GM12878 (cell line): ENCODE measurements around the gene TRPV3. TPM values are rescaled to one million over a fixed set of nuclear protein-coding genes. Genes with fewer than 3 reads are reported as not detected.

Experiments
- ATAC-seq: fragments of 200-7000 bp; cut with Tn5 transposase; 3 replicates; pipeline ENCODE4 v1.9.1; 2020; ENCODE audit warnings: mild to moderate bottlenecking, moderate library complexity
- BruUV-seq: library from RNA; stranded (reverse); fragments of 400-500 nt; replicated peaks from 2 replicates; lab custom pipeline; 2021; lab: Mats Ljungman, UMichigan
- CTCF ChIA-PET: fragments of 300-600 bp; sonication (Branson Sonifier 250); formaldehyde crosslinking; extraction: SDS; loops from one replicate; lab custom pipeline; 2021; ENCODE audit warnings: inconsistent platforms; lab: Yijun Ruan, JAX
- POLR2A ChIA-PET: fragments of 350-600 bp; formaldehyde crosslinking; extraction: SDS; loops from one replicate; lab custom pipeline; 2021; ENCODE audit warnings: inconsistent platforms; lab: Charles Lee
- RAD21 ChIA-PET: fragments of 300-600 bp; sonication (Branson Sonifier 250); formaldehyde crosslinking; loops from one replicate; lab custom pipeline; 2023; ENCODE audit warnings: antibody characterized with exemption; ENCODE audit not compliant: unreplicated experiment; lab: Charles Lee
- SMC1A ChIA-PET: fragments of 300-600 bp; sonication (Branson Sonifier 250); formaldehyde crosslinking; loops from one replicate; lab custom pipeline; 2023; ENCODE audit not compliant: unreplicated experiment, uncharacterized antibody; lab: Charles Lee
- DNase-seq: peaks from one replicate; pipeline ENCODE4 v3.0.0-alpha.2; 2011; ENCODE audit warnings: low read depth, low spot score
- FAIRE-seq: peaks from 3 replicates; lab custom pipeline; 2011; peaks lifted over from hg19 to GRCh38; lab: Jason Lieb, UNC
- H2AFZ ChIP-seq: 2 replicates; pipeline ENCODE4 v1.6.0; 2011; ENCODE audit warnings: low read depth, low read length, control low read depth; ENCODE audit not compliant: control insufficient read depth
- H3K27ac ChIP-seq: 2 replicates; pipeline ENCODE4 v1.5.1; 2011; ENCODE audit warnings: control low read depth; ENCODE audit not compliant: control insufficient read depth, insufficient read depth
- H3K27me3 ChIP-seq, 2 experiments: replicated peaks in 1 of 2; 2 replicates each; pipeline versions ENCODE4 v1.6.0 to v1.6.1; 2011; ENCODE audit warnings: low read length in 1 of 2; ENCODE audit not compliant: control insufficient read depth in 2 of 2, insufficient read depth in 2 of 2
- H3K36me3 ChIP-seq, 2 experiments: 2 replicates each; pipeline ENCODE4 v1.5.1; 2011; ENCODE audit warnings: low read length in 1 of 2; ENCODE audit not compliant: control insufficient read depth in 2 of 2, insufficient read depth in 2 of 2
- H3K4me1 ChIP-seq: 2 replicates; pipeline ENCODE4 v1.6.1; 2011; ENCODE audit warnings: mild to moderate bottlenecking, low read length, moderate library complexity, mixed read lengths; ENCODE audit not compliant: control insufficient read depth, insufficient read depth
- H3K4me2 ChIP-seq: 2 replicates; pipeline ENCODE4 v1.6.0; 2011; ENCODE audit warnings: control low read depth; ENCODE audit not compliant: control insufficient read depth, insufficient read depth
- H3K4me3 ChIP-seq: fragments of 200-600 bp; sonication (generic); 2 replicates; pipeline ENCODE4 v1.5.1; 2016
- H3K79me2 ChIP-seq: 2 replicates; pipeline ENCODE4 v1.6.0; 2011; ENCODE audit warnings: low read length; ENCODE audit not compliant: control insufficient read depth, insufficient read depth
- H3K9ac ChIP-seq: 2 replicates; pipeline ENCODE4 v1.8.0; 2011; ENCODE audit warnings: low read length, control low read depth, mixed read lengths; ENCODE audit not compliant: control insufficient read depth, insufficient read depth
- H3K9me3 ChIP-seq: replicated peaks from 3 replicates; pipeline ENCODE4 v1.5.1; 2011; ENCODE audit warnings: mild to moderate bottlenecking, low read length; ENCODE audit not compliant: control insufficient read depth, insufficient read depth
- H4K20me1 ChIP-seq: 2 replicates; pipeline ENCODE4 v1.6.0; 2011; ENCODE audit not compliant: control insufficient read depth, insufficient read depth
- BACH1 ChIP-seq: fragments of 450-650 bp; IDR thresholded peaks from 2 replicates; pipeline ENCODE4 v1.6.1; 2017; ENCODE audit warnings: mild to moderate bottlenecking, borderline replicate concordance
- CEBPB ChIP-seq, 2 experiments: fragments of 150-350 bp in 1 of 2; IDR thresholded peaks; 2 replicates each; pipeline ENCODE4 v1.6.1; 2012 to 2014; ENCODE audit warnings: low read depth in 2 of 2, low read length in 2 of 2, borderline replicate concordance in 1 of 2, inconsistent platforms in 1 of 2
- CHD2 ChIP-seq: IDR thresholded peaks from 2 replicates; pipeline ENCODE4 v1.6.1; 2011; ENCODE audit warnings: low read depth, low read length, improper control_type of control experiment, borderline replicate concordance
- FOXM1 ChIP-seq: IDR thresholded peaks from 2 replicates; pipeline ENCODE4 v1.6.1; 2012; ENCODE audit warnings: low read depth, mild to moderate bottlenecking, inconsistent platforms, low read length, moderate library complexity
- HCFC1 ChIP-seq: fragments of 150-350 bp; IDR thresholded peaks from 2 replicates; pipeline ENCODE4 v1.6.1; 2014; ENCODE audit warnings: low read length
- KAT2A ChIP-seq: conservative IDR thresholded peaks from 2 replicates; pipeline ENCODE4 v1.6.1; 2011; ENCODE audit warnings: low read depth, low read length; ENCODE audit not compliant: control insufficient read depth
- KDM1A ChIP-seq: fragments of 200-600 bp; sonication (generic); IDR thresholded peaks from 2 replicates; pipeline ENCODE4 v1.6.1; 2016; ENCODE audit warnings: borderline replicate concordance
- NFYA ChIP-seq: IDR thresholded peaks from 2 replicates; pipeline ENCODE4 v1.6.1; 2011; ENCODE audit warnings: low read depth, mild to moderate bottlenecking, low read length, improper control_type of control experiment, borderline replicate concordance
- SIN3A ChIP-seq: IDR thresholded peaks from 2 replicates; pipeline ENCODE4 v1.6.1; 2012; ENCODE audit warnings: low read depth, low read length, improper control_type of control experiment
- TAF1 ChIP-seq: IDR thresholded peaks from 2 replicates; pipeline ENCODE4 v1.6.1; 2011; ENCODE audit warnings: mild to moderate bottlenecking, low read depth, low read length, borderline replicate concordance
- TCF3 ChIP-seq: IDR thresholded peaks from 2 replicates; pipeline ENCODE4 v1.6.1; 2012; ENCODE audit warnings: low read depth, mild to moderate bottlenecking, low read length, borderline replicate concordance; ENCODE audit not compliant: insufficient read depth
- ZNF687 ChIP-seq: fragments of 450-650 bp; IDR thresholded peaks from 2 replicates; pipeline ENCODE4 v1.6.1; 2017; ENCODE audit warnings: mild to moderate bottlenecking, moderate library complexity
- WGBS: methylation state at CpG from one replicate; pipeline ENCODE4 v1.1.6; 2016; ENCODE audit warnings: low lambda C conversion rate; ENCODE audit not compliant: insufficient replicate concordance, insufficient coverage; ENCODE audit errors: missing lambda C conversion rate; 5-methylcytosine and 5-hydroxymethylcytosine counted together
- in situ Hi-C: fragments of 300-500 bp; cut with MboI; formaldehyde crosslinking; loops from 9 replicates; pipeline ENCODE4 v1.14.3; 2018; ENCODE audit warnings: mixed read lengths
- intact Hi-C: fragments of 100-400 bp; cut with micrococcal nuclease; formaldehyde crosslinking; loops from one replicate; pipeline ENCODE4 v1.14.2; 2022; ENCODE audit not compliant: unreplicated experiment
- polyA plus RNA-seq, 11 experiments: library from polyadenylated mRNA; depleted of rRNA in 4 of 11; unstranded in 6 of 11; stranded (reverse) in 5 of 11; fragments of >200 nt; fragmentation: Nextera tagmentation in 4 of 11; fragmentation: Illumina TruSeq in 1 of 11; extraction: Ambion mirVana in 4 of 11; extraction: Trizol in 1 of 11; gene quantifications; 1 replicate in 1 of 11; 2 replicates in 10 of 11; pipeline versions ENCODE4 v1.2.1 to v1.2.3, GENCODE V29; 2011 to 2016; ENCODE audit warnings: inconsistent platforms in 2 of 11, missing spikeins in 2 of 11, low read depth in 1 of 11
- total RNA-seq, 4 experiments: library from RNA; depleted of rRNA in 3 of 4; stranded (reverse); fragments of >200 nt in 3 of 4; fragmentation: Illumina TruSeq in 1 of 4; extraction: Trizol in 1 of 4; gene quantifications; 2 replicates each; pipeline versions ENCODE4 v1.2.1 to v1.2.3, GENCODE V29; 2013 to 2021

The TRPV3 gene
- total and polyA plus RNA-seq, 10 of the 15 experiments (the other 5 are each of a cell fraction or from before 2014, with no cell fraction given), result 0.52 to 12.0 (median 2.7) TPM

- H3K36me3 ChIP-seq, result no peaks in the 10 kb centered on the region
- H4K20me1 ChIP-seq, result no peaks in the 10 kb centered on the region
- H3K9me3 ChIP-seq, result no peaks in the 10 kb centered on the region
- ATAC-seq (no peak), FAIRE-seq (no peak), DNase-seq (no peak)
- no peak overlapping the region for H2AFZ ChIP-seq
- ChIA-PET RAD21 (interaction anchor here (0.6 kb wide), 1 partner anchor 59 kb away, joined by 3 read pairs; no protein-coding TSS in a partner anchor), SMC1A (no interaction called here), CTCF (no interaction called here), POLR2A (no interaction called here)
- no peak overlapping the region for H3K4me3 ChIP-seq
- no peaks in the 10 kb centered on the region for H3K79me2 ChIP-seq
- in situ Hi-C loops, result no loop called here
- TF ChIP-seq TCF3, result no peak
- no peak for TF ChIP-seq BACH1
- no peak for TF ChIP-seq FOXM1
- no peaks in the 10 kb centered on the region for H3K27me3 ChIP-seq
- H3K4me2 ChIP-seq, result no peak overlapping the region
- BruUV-seq, result no TSS peak
- no peak overlapping the region for H3K27ac ChIP-seq
- H3K9ac ChIP-seq, result no peak overlapping the region
- 50% methylated on average over 7 of the region's 7 CpGs for WGBS
- intact Hi-C loops, result no loop called here
- H3K4me1 ChIP-seq, result no peaks in the 10 kb centered on the region
Observed at GRCh38 chr17:3497101-3497500, 60.5 kb downstream of the TRPV3 start.

- Histone ChIP-seq H3K4me2 (no peak overlapping the region), H3K4me1 (no peaks in the 10 kb centered on the region), H3K79me2 (no peaks in the 10 kb centered on the region), H3K36me3 (no peaks in the 10 kb centered on the region), H3K9ac (no peak overlapping the region), H3K27ac (no peak overlapping the region), H3K9me3 (no peaks in the 10 kb centered on the region), H4K20me1 (no peaks in the 10 kb centered on the region), H3K4me3 (no peak overlapping the region), H2AFZ (no peak overlapping the region), H3K27me3 (peaks cover 0 to 3% of the 10 kb centered on the region in 2 experiments; a peak in 2 of 4 replicates)
- FAIRE-seq (no peak), DNase-seq (no peak), ATAC-seq (no peak)
- ChIA-PET CTCF (interaction anchor here (0.9 kb wide), 1 partner anchor 18 kb away, joined by 3 read pairs; no protein-coding TSS in a partner anchor), POLR2A (no interaction called here), RAD21 (no interaction called here), SMC1A (no interaction called here)
- 46% methylated on average over 5 of the region's 8 CpGs for WGBS
- intact Hi-C loops (no loop called here), in situ Hi-C loops (no loop called here)
- TF ChIP-seq KAT2A (no peak), ZNF687 (no peak), HCFC1 (no peak), TAF1 (no peak), TCF3 (no peak), KDM1A (no peak), NFYA (no peak), CEBPB (IDR thresholded peaks at IDR 0.05; ENCODE audit: borderline replicate concordance in 1 of 2, low read depth in 2 of 2, low read length in 2 of 2) (no peak), CHD2 (no peak), SIN3A (no peak)
- no TSS peak for BruUV-seq
Observed at GRCh38 chr17:3485481-3486068, 72.0 kb downstream of the TRPV3 start.
